GM12891 (cell line): ENCODE data around the gene C5orf24.

ENCODE experiments used
- PAX5 ChIP-seq: IDR thresholded peaks from 2 replicates; pipeline ENCODE4 v1.6.1; 2011; ENCODE audit warnings: low read length, moderate library complexity, mild to moderate bottlenecking; ENCODE audit not compliant: insufficient read depth, severe bottlenecking
- POLR2A ChIP-seq: IDR thresholded peaks from 2 replicates; pipeline ENCODE4 v1.6.1; 2011; ENCODE audit warnings: low read depth, low read length, control low read depth
- POLR2AphosphoS5 ChIP-seq: IDR thresholded peaks from 2 replicates; pipeline ENCODE4 v1.6.1; 2011; ENCODE audit warnings: low read depth, low read length, control low read depth
- SPI1 ChIP-seq: IDR thresholded peaks from 2 replicates; pipeline ENCODE4 v1.6.1; 2011; ENCODE audit warnings: low read depth, low read length, control low read depth
- TAF1 ChIP-seq: IDR thresholded peaks from 2 replicates; pipeline ENCODE4 v1.6.1; 2011; ENCODE audit warnings: low read depth, low read length, control low read depth

GRCh38 chr5:134845335-134845851, 375 bp upstream of the C5orf24 start:
- TF ChIP-seq POLR2A: no peak
- TF ChIP-seq SPI1: no peak
- no peak for TF ChIP-seq POLR2AphosphoS5
- no peak for TF ChIP-seq TAF1
- TF ChIP-seq PAX5: no peak
